GM23338 (cell line): ENCODE data around the gene GNB3. TPM values are rescaled to one million over a fixed set of nuclear protein-coding genes. Genes with fewer than 3 reads are reported as not detected.

Experiments
- ATAC-seq: fragments of 200-7000 bp; cut with Tn5 transposase; 3 replicates; pipeline ENCODE4 v1.9.1; 2020
- DNase-seq: peaks from one replicate; pipeline ENCODE4 v3.0.0-alpha.2; 2015; ENCODE audit warnings: low spot score
- H2AFZ ChIP-seq: fragments of 200-600 bp; sonication (generic); 2 replicates; pipeline ENCODE4 v1.8.0; 2016; ENCODE audit warnings: antibody characterized with exemption, mild to moderate bottlenecking, moderate library complexity
- H3F3A ChIP-seq: fragments of 200-600 bp; sonication (generic); replicated peaks from 2 replicates; pipeline ENCODE4 v1.8.0; 2017; ENCODE audit warnings: antibody characterized with exemption, mixed run types, low read depth
- H3K27ac ChIP-seq: fragments of 200-600 bp; sonication (generic); 2 replicates; pipeline ENCODE4 v1.6.1; 2016; ENCODE audit warnings: low read depth
- H3K27me3 ChIP-seq: fragments of 200-600 bp; sonication (generic); 2 replicates; pipeline ENCODE4 v1.8.0; 2016; ENCODE audit warnings: mild to moderate bottlenecking, mixed run types, moderate library complexity; ENCODE audit not compliant: insufficient read depth
- H3K36me3 ChIP-seq: fragments of 200-600 bp; sonication (generic); 2 replicates; pipeline ENCODE4 v1.8.0; 2016; ENCODE audit warnings: mild to moderate bottlenecking; ENCODE audit not compliant: insufficient read depth
- H3K4me1 ChIP-seq: fragments of 200-600 bp; sonication (generic); 2 replicates; pipeline ENCODE4 v1.8.0; 2016; ENCODE audit warnings: mild to moderate bottlenecking, moderate library complexity; ENCODE audit not compliant: insufficient read depth
- H3K4me2 ChIP-seq: fragments of 200-600 bp; sonication (generic); 2 replicates; pipeline ENCODE4 v1.7.1; 2017; ENCODE audit warnings: mixed run types
- H3K4me3 ChIP-seq: fragments of 200-600 bp; sonication (generic); 2 replicates; pipeline ENCODE4 v1.6.1; 2016; ENCODE audit warnings: mixed run types
- H3K79me2 ChIP-seq: fragments of 200-600 bp; sonication (generic); replicated peaks from 2 replicates; pipeline ENCODE4 v1.8.0; 2017; ENCODE audit warnings: mild to moderate bottlenecking; ENCODE audit not compliant: insufficient read depth
- H3K9me2 ChIP-seq: fragments of 200-600 bp; sonication (generic); 2 replicates; pipeline ENCODE4 v1.8.0; 2017; ENCODE audit not compliant: insufficient read depth
- H4K20me1 ChIP-seq: fragments of 200-600 bp; sonication (generic); replicated peaks from 2 replicates; pipeline ENCODE4 v1.8.0; 2017; ENCODE audit warnings: mild to moderate bottlenecking; ENCODE audit not compliant: insufficient read depth
- H3K27ac Mint-ChIP-seq: 2 replicates; pipeline ENCODE4 v1.8.0; 2020; ENCODE audit warnings: inconsistent platforms, mild to moderate bottlenecking, moderate library complexity, mixed read lengths
- H3K27me3 Mint-ChIP-seq: 3 replicates; pipeline ENCODE4 v1.8.0; 2022; ENCODE audit warnings: low read depth, mild to moderate bottlenecking, moderate library complexity, mixed read lengths, inconsistent platforms; ENCODE audit not compliant: insufficient read depth, poor library complexity
- H3K36me3 Mint-ChIP-seq: 3 replicates; pipeline ENCODE4 v1.8.0; 2021; ENCODE audit warnings: low read depth, mild to moderate bottlenecking, inconsistent platforms, moderate library complexity, mixed read lengths
- H3K4me1 Mint-ChIP-seq: 3 replicates; pipeline ENCODE4 v1.8.0; 2020; ENCODE audit warnings: mild to moderate bottlenecking, inconsistent platforms, mixed read lengths
- H3K4me3 Mint-ChIP-seq: 3 replicates; pipeline ENCODE4 v1.8.0; 2021; ENCODE audit warnings: moderate library complexity, mild to moderate bottlenecking, inconsistent platforms, mixed read lengths
- H3K9me3 Mint-ChIP-seq: 3 replicates; pipeline ENCODE4 v1.8.0; 2020; ENCODE audit warnings: moderate library complexity, mild to moderate bottlenecking, inconsistent platforms, mixed read lengths
- CREB1 ChIP-seq: fragments of 250-450 bp; sonication (Bioruptor Pico); IDR thresholded peaks from 2 replicates; pipeline ENCODE4 v1.5.0; 2020; ENCODE audit warnings: low read depth, mild to moderate bottlenecking, moderate library complexity
- EZH2 ChIP-seq: fragments of 200-600 bp; sonication (generic); IDR thresholded peaks from one replicate; pipeline ENCODE4 v1.8.0; 2017; ENCODE audit warnings: antibody characterized with exemption, mild to moderate bottlenecking, low read depth; ENCODE audit not compliant: unreplicated experiment
- NANOG ChIP-seq: IDR thresholded peaks from 2 replicates; pipeline ENCODE4 v1.6.1; 2016; ENCODE audit warnings: antibody characterized with exemption, borderline replicate concordance
- POLR2AphosphoS5 ChIP-seq: IDR thresholded peaks from 2 replicates; pipeline ENCODE4 v1.6.1; 2016; ENCODE audit warnings: antibody characterized with exemption, low read depth
- ZNF331 ChIP-seq: fragments of 250-450 bp; sonication (Bioruptor Pico); IDR thresholded peaks from 2 replicates; pipeline ENCODE4 v1.5.0; 2020; ENCODE audit warnings: low read depth, mild to moderate bottlenecking, moderate library complexity
- polyA plus RNA-seq: library from polyadenylated mRNA; unstranded; fragments of >200 nt; fragmentation: Nextera tagmentation; extraction: Ambion mirVana; gene quantifications from 2 replicates; pipeline ENCODE4 v1.2.1, GENCODE V29; 2016
- total RNA-seq: library from RNA; depleted of rRNA; stranded (reverse); fragments of >200 nt; shearing (Covaris generic); gene quantifications from 2 replicates; pipeline ENCODE4 v1.2.3, GENCODE V29; 2014
- TF ChIP-seq, protein P1 (sequence below), 2 experiments: fragments of 200-600 bp in 1 of 2; sonication (generic) in 1 of 2; conservative IDR thresholded peaks; 2 replicates each; pipeline versions ENCODE4 v1.5.1 to v1.6.1; 2016 to 2017; ENCODE audit warnings: antibody characterized with exemption in 2 of 2, low read depth in 2 of 2, mild to moderate bottlenecking in 2 of 2, moderate library complexity in 1 of 2
- TF ChIP-seq, protein P2 (sequence below): fragments of 250-450 bp; sonication (Bioruptor Pico); IDR thresholded peaks from 2 replicates; pipeline ENCODE4 v1.5.0; 2020; ENCODE audit warnings: mild to moderate bottlenecking, moderate library complexity

Gene GNB3
- total and polyA plus RNA-seq, 2 experiments from 2014 or later: 5.4 to 8.2 TPM

DNA sequence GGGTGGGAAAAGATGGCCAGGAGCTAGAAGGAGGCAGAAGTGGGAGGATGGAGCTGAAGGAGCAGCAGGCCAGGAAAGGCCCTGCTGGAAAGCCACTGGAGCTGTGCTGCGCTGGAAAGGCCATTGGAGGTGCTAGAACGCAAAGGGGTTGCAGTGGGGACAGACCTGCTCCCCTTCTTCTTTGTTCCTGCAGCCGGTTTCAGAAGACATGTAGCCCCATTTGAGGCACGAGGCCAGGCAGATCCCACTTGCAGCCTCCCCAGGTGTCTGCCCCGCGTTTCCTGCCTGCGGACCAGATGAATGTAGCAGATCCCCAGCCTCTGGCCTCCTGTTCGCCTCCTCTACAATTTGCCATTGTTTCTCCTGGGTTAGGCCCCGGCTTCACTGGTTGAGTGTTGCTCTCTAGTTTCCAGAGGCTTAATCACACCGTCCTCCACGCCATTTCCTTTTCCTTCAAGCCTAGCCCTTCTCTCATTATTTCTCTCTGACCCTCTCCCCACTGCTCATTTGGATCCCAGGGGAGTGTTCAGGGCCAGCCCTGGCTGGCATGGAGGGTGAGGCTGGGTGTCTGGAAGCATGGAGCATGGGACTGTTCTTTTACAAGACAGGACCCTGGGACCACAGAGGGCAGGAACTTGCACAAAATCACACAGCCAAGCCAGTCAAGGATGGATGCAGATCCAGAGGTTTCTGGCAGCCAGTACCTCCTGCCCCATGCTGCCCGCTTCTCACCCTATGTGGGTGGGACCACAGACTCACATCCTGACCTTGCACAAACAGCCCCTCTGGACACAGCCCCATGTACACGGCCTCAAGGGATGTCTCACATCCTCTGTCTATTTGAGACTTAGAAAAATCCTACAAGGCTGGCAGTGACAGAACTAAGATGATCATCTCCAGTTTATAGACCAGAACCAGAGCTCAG is 21.4 kb upstream of the GNB3 start:
- H3K4me1 Mint-ChIP-seq: peaks cover 53% of the 10 kb centered on the region
- H2AFZ ChIP-seq: no peak overlapping the region
- H3K4me1 ChIP-seq: peaks cover 47% of the 10 kb centered on the region
- H3K27me3 Mint-ChIP-seq: peaks cover 37% of the 10 kb centered on the region
- H3K4me3 ChIP-seq: no peak overlapping the region
- no peaks in the 10 kb centered on the region for H3K9me2 ChIP-seq
- DNase-seq (no peak), ATAC-seq (peak; percentile 3; the same call in 2 of the 3 replicates)
- H3F3A ChIP-seq: peaks cover 12% of the 10 kb centered on the region; the same call in 1 of the 2 replicates
- H3K36me3 ChIP-seq: no peaks in the 10 kb centered on the region
- H3K27ac Mint-ChIP-seq: no peak overlapping the region
- H3K36me3 Mint-ChIP-seq: no peaks in the 10 kb centered on the region
- H3K79me2 ChIP-seq: no peaks in the 10 kb centered on the region
- H3K4me2 ChIP-seq: peak overlapping the region; percentile 94
- TF ChIP-seq EZH2: no peak
- TF ChIP-seq POLR2AphosphoS5: no peak
- no peak for TF ChIP-seq CREB1 (CRISPR knock-in tag)
- TF ChIP-seq, protein P1, sequence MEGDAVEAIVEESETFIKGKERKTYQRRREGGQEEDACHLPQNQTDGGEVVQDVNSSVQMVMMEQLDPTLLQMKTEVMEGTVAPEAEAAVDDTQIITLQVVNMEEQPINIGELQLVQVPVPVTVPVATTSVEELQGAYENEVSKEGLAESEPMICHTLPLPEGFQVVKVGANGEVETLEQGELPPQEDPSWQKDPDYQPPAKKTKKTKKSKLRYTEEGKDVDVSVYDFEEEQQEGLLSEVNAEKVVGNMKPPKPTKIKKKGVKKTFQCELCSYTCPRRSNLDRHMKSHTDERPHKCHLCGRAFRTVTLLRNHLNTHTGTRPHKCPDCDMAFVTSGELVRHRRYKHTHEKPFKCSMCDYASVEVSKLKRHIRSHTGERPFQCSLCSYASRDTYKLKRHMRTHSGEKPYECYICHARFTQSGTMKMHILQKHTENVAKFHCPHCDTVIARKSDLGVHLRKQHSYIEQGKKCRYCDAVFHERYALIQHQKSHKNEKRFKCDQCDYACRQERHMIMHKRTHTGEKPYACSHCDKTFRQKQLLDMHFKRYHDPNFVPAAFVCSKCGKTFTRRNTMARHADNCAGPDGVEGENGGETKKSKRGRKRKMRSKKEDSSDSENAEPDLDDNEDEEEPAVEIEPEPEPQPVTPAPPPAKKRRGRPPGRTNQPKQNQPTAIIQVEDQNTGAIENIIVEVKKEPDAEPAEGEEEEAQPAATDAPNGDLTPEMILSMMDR (conservative IDR thresholded peaks at IDR 0.05; ENCODE audit: low read depth in 2 of 2): no peak
- no peak for TF ChIP-seq NANOG
- no peak for TF ChIP-seq ZNF331
- H3K27me3 ChIP-seq: peaks cover 36% of the 10 kb centered on the region
- no peaks in the 10 kb centered on the region for H3K9me3 Mint-ChIP-seq
- no peaks in the 10 kb centered on the region for H4K20me1 ChIP-seq
- peak overlapping the region; percentile 45; the same call in 2 of the 3 replicates for H3K4me3 Mint-ChIP-seq
- H3K27ac ChIP-seq: no peak overlapping the region

DNA sequence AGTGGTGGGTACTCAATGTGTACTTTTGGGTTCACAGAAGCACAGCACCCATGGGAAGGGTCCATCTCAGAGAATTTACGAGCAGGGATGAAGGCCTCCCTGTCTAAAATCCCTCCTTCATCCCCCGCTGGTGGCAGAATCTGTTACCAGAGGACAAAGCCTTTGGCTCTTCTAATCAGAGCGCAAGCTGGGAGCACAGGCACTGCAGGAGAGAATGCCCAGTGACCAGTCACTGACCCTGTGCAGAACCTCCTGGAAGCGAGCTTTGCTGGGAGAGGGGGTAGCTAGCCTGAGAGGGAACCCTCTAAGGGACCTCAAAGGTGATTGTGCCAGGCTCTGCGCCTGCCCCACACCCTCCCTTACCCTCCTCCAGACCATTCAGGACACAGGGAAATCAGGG is 20.6 kb upstream of the GNB3 start:
- TF ChIP-seq, protein P2, sequence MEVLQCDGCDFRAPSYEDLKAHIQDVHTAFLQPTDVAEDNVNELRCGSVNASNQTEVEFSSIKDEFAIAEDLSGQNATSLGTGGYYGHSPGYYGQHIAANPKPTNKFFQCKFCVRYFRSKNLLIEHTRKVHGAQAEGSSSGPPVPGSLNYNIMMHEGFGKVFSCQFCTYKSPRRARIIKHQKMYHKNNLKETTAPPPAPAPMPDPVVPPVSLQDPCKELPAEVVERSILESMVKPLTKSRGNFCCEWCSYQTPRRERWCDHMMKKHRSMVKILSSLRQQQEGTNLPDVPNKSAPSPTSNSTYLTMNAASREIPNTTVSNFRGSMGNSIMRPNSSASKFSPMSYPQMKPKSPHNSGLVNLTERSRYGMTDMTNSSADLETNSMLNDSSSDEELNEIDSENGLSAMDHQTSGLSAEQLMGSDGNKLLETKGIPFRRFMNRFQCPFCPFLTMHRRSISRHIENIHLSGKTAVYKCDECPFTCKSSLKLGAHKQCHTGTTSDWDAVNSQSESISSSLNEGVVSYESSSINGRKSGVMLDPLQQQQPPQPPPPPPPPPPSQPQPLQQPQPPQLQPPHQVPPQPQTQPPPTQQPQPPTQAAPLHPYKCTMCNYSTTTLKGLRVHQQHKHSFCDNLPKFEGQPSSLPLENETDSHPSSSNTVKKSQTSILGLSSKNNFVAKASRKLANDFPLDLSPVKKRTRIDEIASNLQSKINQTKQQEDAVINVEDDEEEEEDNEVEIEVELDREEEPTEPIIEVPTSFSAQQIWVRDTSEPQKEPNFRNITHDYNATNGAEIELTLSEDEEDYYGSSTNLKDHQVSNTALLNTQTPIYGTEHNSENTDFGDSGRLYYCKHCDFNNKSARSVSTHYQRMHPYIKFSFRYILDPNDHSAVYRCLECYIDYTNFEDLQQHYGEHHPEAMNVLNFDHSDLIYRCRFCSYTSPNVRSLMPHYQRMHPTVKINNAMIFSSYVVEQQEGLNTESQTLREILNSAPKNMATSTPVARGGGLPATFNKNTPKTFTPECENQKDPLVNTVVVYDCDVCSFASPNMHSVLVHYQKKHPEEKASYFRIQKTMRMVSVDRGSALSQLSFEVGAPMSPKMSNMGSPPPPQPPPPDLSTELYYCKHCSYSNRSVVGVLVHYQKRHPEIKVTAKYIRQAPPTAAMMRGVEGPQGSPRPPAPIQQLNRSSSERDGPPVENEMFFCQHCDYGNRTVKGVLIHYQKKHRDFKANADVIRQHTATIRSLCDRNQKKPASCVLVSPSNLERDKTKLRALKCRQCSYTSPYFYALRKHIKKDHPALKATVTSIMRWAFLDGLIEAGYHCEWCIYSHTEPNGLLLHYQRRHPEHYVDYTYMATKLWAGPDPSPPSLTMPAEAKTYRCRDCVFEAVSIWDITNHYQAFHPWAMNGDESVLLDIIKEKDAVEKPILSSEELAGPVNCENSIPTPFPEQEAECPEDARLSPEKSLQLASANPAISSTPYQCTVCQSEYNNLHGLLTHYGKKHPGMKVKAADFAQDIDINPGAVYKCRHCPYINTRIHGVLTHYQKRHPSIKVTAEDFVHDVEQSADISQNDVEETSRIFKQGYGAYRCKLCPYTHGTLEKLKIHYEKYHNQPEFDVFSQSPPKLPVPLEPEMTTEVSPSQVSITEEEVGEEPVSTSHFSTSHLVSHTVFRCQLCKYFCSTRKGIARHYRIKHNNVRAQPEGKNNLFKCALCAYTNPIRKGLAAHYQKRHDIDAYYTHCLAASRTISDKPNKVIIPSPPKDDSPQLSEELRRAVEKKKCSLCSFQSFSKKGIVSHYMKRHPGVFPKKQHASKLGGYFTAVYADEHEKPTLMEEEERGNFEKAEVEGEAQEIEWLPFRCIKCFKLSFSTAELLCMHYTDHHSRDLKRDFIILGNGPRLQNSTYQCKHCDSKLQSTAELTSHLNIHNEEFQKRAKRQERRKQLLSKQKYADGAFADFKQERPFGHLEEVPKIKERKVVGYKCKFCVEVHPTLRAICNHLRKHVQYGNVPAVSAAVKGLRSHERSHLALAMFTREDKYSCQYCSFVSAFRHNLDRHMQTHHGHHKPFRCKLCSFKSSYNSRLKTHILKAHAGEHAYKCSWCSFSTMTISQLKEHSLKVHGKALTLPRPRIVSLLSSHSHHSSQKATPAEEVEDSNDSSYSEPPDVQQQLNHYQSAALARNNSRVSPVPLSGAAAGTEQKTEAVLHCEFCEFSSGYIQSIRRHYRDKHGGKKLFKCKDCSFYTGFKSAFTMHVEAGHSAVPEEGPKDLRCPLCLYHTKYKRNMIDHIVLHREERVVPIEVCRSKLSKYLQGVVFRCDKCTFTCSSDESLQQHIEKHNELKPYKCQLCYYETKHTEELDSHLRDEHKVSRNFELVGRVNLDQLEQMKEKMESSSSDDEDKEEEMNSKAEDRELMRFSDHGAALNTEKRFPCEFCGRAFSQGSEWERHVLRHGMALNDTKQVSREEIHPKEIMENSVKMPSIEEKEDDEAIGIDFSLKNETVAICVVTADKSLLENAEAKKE (CRISPR knock-in tag): no peak
- no peak for TF ChIP-seq CREB1 (CRISPR knock-in tag)
- no peaks in the 10 kb centered on the region for H3K36me3 ChIP-seq
- no peak overlapping the region for H3K27ac ChIP-seq
- H3K9me2 ChIP-seq: no peaks in the 10 kb centered on the region
- Mint-ChIP-seq H3K36me3 (peaks cover 6% of the 10 kb centered on the region; the same call in 2 of the 3 replicates), H3K4me1 (peaks cover 59% of the 10 kb centered on the region), H3K4me3 (peak overlapping the region; percentile 81; the same call in 2 of the 3 replicates), H3K27me3 (peaks cover 30% of the 10 kb centered on the region), H3K9me3 (no peaks in the 10 kb centered on the region), H3K27ac (no peak overlapping the region)
- ATAC-seq (no peak), DNase-seq (no peak)
- H3K4me3 ChIP-seq: no peak overlapping the region
- H4K20me1 ChIP-seq: no peaks in the 10 kb centered on the region
- peaks cover 12% of the 10 kb centered on the region; the same call in 1 of the 2 replicates for H3F3A ChIP-seq
- H2AFZ ChIP-seq: no peak overlapping the region
- H3K79me2 ChIP-seq: no peaks in the 10 kb centered on the region
- H3K27me3 ChIP-seq: peaks cover 44% of the 10 kb centered on the region
- peak overlapping the region; percentile 94 for H3K4me2 ChIP-seq
- H3K4me1 ChIP-seq: peaks cover 47% of the 10 kb centered on the region
